ENCODE measurements around the gene MUC22.
"Not testable (repeated sequence)": the region's sequence is repeated elsewhere in the genome, so short reads cannot be mapped to it uniquely, and the experiment has no call there.

MUC22 gene

GRCh38 chr6:31010393-31011060 lies at the start of gene MUC22:
Gene MUC22 (plus strand): TSS chr6:31010474. CDS start chr6:31010707, 233 bp downstream.
- DNase-seq (ENCODE audit: low read depth in 3 of 3), result no peak

GRCh38 chr6:30960907-30961673 lies 49.2 kb upstream of the MUC22 start:
- no peak for DNase-seq (ENCODE audit: low read depth in 3 of 3)

DNA sequence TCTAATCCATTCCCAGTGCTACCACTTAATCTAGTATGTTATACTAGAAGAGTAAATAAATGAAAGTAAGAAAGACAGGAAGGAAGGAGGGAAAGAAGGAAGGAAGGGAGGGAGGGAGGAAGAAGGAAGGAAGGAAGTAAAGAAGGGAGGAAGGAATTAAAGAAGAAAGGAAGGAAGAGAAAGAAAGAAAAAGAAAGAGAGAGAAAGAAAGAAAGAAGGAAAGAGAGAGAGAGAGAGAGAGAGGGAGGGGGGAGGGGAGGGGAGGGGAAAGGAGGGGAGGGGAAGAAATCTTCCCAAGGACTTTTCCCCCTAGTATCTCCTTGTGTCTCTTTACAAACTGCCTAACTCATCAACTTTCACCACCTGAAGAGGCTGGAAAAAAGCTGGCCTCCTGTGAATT lies 47.6 kb upstream of the MUC22 start:
- DNase-seq (ENCODE audit: low read depth in 3 of 3), result no peak

DNA sequence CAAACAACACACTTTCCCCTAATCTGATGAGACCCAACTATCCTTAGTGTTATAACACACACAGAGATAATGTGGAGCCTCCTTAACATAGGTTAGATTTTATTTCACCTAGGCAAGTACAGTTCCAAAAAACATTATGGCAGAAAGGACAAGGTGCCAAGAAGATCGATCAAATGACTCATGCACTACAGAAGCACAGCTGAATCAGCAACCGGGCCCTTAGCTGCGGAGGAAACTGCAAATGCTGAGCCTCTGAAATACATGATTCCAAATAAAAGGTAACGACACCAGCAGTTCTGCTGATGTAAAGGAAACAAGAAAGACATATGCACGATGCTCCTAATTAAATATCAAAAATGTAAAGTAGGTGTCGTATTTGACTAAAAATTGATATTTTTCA lies 46.6 kb upstream of the MUC22 start:
- no peak for DNase-seq (ENCODE audit: low read depth in 3 of 3)

DNA sequence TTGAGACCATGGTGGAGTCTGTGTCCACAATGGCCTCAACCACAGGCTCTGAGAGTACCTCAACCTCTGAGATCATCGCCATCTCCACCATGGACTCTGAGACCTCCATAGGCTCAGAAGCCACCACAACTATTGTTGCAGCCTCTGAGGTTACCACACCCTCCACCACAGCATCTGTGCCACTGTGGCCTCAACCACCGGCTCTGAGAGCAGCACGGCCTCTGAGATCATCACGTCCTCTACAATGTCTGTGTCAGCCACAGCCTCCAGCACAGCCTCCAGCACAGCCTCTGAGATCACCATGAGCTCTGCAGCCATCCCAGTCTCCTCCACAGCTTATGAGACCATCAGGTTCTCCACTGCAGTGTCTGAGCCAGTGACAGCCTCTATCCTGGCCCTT lies 46.2 kb upstream of the MUC22 start:
- no peak for DNase-seq (ENCODE audit: low read depth in 3 of 3)

DNA sequence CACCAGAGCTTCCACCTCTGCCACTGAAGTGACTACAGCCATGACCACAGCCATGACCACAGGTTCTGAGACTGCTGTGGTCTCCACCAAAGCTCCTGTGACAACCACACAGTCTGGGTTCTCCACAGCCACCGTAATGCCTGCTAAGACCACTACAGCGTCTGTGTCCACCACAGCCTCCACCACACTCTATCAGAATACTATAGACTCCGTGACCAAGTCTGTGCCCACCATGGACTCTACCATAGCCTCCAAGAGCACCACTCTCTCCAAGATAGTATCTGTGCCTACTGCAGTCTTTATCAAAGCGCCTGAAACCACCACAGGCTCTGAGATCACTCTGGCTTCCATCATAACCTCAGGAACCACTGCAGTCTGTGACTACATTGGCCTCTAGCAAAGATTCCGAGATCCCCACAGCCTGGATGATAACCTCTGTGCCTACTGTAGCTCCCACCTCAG lies 45.1 kb upstream of the MUC22 start:
- no peak for DNase-seq (ENCODE audit: low read depth in 3 of 3)

DNA sequence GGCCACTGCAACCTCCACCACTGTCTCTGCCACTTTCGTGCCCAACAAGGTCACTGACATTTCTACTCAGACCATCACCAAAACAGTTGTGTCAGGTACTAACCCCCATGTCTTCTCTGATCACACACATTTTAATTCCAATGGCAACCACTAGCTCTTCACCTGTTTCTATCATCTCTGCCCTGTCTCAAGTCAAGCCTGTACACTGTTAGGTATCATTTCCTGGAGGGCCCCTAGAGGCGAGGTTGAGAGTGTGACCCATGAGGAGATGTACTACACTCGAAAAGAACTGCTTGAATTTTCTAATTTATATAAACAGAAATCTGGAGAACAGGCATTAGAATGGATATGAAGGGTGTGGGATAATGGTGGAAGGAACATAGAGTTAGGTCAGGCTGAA lies 44.1 kb upstream of the MUC22 start:
- DNase-seq (ENCODE audit: low read depth in 3 of 3), result no peak

- DNase-seq (ENCODE audit: low read depth in 3 of 3), result not testable (repeated sequence)
These were observed 41.1 kb upstream of the MUC22 start for GRCh38 chr6:30969171-30969570.

GRCh38 chr6:30970946-30971345 lies 39.3 kb upstream of the MUC22 start:
- no peak for DNase-seq (ENCODE audit: low read depth in 3 of 3)

DNA sequence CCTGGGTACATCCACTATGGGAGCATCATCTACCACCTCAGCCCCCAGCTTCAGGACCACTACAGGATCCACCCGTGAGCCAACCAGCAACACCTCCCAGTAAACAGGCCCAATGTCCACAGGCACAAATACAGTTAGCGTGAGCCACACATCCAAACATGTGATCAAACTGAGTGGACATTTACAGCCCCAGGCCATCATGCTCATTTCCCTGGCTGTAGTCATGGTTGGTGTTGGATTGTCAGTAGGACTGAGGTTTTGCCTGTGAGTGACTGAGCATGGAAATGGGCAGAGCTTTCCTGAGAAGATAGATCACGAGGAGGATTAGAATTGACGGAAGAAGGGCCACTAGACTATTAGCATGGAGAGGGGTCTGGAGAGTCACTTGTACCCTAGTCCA lies 37.5 kb upstream of the MUC22 start:
- no peak for DNase-seq (ENCODE audit: low read depth in 3 of 3)

GRCh38 chr6:30974490-30975252 lies 35.6 kb upstream of the MUC22 start:
- no peak for DNase-seq (ENCODE audit: low read depth in 3 of 3)

DNA sequence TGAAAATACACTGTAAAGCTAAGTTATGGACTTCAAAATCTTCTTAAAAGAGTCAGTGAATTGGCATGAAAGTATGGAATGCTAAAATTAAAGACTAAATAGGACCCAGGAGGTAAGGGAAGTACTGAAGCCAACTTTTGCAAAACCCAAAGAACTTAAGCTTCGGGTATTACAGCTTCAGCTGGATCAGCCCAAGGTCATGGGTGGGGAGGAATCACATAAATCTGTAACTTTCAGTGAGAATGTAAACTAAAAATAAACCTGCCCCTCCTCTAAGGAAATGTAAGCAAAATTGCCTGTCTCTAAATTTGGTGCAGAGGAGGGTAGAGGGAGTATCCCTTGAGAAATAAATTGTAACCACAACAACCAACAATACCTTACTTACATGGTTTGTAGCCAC lies 31.1 kb upstream of the MUC22 start:
- no peak for DNase-seq (ENCODE audit: low read depth in 3 of 3)

DNA sequence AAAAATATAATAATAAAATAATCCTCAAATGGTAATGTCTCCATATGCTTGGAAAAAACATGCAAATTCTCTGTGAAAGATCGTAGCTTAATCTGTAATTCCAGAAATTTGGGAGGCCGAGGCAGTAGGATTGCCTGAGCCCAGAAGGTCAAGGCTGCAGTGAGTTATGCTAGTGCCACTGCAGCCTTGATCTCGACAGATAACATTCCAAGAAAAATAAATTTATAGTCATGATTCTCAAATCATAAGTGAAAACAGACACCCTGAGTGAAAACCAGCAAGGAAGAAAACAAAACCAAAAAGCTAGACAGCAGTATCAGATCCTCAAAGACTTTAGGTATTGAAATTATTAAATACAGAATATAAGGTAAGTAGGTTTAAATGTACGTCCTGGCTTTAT lies 30.6 kb upstream of the MUC22 start:
- no peak for DNase-seq (ENCODE audit: low read depth in 3 of 3)

- DNase-seq (ENCODE audit: low read depth in 3 of 3), result no peak
These were observed 28.1 kb upstream of the MUC22 start for GRCh38 chr6:30981942-30982772.

DNA sequence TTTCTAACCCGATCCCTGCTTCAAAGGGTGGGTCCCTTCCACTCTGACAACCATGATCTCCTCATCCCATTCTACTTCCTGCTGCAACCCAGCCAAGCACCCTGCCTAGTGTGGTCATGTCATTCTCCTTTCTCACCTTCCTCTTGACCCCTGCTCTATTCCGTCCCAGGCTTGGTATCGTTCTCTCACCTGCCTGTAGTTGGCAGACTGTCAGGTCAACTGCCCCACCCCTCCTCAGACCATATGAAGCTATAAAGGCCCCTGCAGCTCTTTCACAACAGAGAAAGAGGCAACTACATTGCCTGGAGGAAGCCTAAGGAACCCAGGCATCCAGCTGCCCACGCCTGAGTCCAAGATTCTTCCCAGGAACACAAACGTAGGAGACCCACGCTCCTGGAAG lies 26.8 kb upstream of the MUC22 start, which contains the start of gene MUC21:
MUC21 (plus strand) TSS at position 280 of the 400 bp plus-strand sequence. CDS start 241 bp downstream, outside the sequence.
- no peak for DNase-seq (ENCODE audit: low read depth in 3 of 3)

DNA sequence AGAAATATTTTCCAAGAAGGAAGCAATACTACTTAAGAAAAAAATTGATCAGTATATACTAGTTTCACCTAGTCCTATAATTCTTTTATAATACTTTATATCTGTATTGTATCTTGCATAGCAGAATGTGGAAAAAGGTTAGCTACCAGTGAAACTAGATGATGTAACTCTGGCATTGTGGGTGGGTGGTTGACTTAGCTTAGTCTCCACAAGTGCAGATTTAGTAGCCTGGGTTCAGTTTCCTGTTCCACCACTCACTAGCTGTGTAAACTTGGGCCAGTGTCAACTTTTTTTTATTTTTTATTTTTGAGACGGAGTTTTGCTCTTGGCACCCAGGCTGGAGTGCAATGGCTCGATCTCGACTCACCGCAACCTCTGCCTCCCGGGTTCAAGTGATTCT lies 24.8 kb upstream of the MUC22 start:
- no peak for DNase-seq (ENCODE audit: low read depth in 3 of 3)

GRCh38 chr6:30987304-30987703 lies 23.0 kb upstream of the MUC22 start:
- no peak for DNase-seq (ENCODE audit: low read depth in 3 of 3)

DNA sequence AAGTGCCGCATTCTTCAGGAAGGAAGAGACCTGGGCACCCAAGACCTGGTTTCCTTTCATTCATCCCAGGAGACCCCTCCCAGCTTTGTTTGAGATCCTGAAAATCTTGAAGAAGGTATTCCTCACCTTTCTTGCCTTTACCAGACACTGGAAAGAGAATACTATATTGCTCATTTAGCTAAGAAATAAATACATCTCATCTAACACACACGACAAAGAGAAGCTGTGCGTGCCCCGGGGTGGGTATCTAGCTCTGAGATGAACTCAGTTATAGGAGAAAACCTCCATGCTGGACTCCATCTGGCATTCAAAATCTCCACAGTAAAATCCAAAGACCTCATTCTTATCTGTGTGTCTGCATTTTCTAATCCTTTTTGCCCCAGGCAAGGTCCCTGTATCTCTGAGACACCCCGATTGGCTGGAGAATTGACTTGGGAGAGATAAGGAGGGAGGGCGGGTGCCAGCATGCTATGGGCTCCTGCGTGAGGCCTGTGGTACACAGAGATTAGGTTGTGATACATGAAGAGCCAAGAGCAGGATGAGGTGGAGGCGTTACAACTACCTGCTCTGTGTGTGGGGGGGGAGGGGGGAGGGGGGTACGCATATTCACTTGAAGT lies 22.0 kb upstream of the MUC22 start:
- no peak for DNase-seq (ENCODE audit: low read depth in 3 of 3)

- DNase-seq (ENCODE audit: low read depth in 3 of 3), result no peak
These were observed 19.7 kb upstream of the MUC22 start for GRCh38 chr6:30990422-30991086.

- DNase-seq (ENCODE audit: low read depth in 3 of 3), result no peak
These were observed 18.4 kb upstream of the MUC22 start for GRCh38 chr6:30991891-30992290.

GRCh38 chr6:30997301-30997700 lies 13.0 kb upstream of the MUC22 start:
- no peak for DNase-seq (ENCODE audit: low read depth in 3 of 3)

Data from stimulated activated CD4-positive, alpha-beta T cell treated with anti-CD3 and anti-CD28 coated beads, TNF-alpha, amount 100 ng/mL, for 48 hours (primary cell).